ENCODE results near the gene ANO1.

ANO1 gene

DNA sequence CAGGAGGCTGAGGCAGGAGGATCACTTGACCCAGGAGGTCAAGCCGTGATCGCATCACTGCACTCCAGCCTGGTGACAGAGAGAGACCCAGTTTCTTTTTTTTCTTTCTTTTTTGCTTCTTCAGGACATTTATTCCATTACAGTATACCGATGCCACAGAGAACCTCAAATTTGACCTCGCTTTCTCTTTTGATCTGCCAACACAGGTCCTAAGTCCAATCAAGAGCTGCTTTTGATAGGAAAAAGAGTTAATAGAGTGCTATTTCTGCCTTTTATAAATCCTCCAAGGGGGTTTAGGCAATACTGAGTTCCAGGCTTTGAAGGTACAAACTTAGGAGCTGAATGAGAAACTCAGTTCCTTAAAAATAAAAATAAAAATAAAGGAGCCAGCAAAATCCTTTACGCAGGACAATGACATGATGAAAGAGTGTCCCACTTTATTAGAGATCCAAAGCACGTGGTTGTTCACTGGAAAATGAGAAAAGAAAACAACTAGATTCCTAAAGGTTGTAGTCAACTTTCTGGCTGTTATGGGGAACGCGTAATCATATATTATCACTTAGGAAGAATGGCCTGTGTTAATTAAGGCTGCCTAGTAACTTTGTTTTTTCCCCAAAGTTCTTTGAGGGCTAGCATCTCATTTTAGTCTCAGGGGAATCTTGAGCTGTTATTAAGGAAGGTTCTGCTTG is 152.2 kb downstream of the ANO1 start:
- H3K9ac ChIP-seq (ENCODE audit: low read length): no peak overlapping the region
- H3K4me3 ChIP-seq (ENCODE audit: low read depth, low read length, poor library complexity, severe bottlenecking): no peak overlapping the region
- TF ChIP-seq, protein P1, sequence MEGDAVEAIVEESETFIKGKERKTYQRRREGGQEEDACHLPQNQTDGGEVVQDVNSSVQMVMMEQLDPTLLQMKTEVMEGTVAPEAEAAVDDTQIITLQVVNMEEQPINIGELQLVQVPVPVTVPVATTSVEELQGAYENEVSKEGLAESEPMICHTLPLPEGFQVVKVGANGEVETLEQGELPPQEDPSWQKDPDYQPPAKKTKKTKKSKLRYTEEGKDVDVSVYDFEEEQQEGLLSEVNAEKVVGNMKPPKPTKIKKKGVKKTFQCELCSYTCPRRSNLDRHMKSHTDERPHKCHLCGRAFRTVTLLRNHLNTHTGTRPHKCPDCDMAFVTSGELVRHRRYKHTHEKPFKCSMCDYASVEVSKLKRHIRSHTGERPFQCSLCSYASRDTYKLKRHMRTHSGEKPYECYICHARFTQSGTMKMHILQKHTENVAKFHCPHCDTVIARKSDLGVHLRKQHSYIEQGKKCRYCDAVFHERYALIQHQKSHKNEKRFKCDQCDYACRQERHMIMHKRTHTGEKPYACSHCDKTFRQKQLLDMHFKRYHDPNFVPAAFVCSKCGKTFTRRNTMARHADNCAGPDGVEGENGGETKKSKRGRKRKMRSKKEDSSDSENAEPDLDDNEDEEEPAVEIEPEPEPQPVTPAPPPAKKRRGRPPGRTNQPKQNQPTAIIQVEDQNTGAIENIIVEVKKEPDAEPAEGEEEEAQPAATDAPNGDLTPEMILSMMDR (IDR thresholded peaks at IDR 0.05; ENCODE audit: low read length): no peak
- no peak for TF ChIP-seq EZH2 (IDR thresholded peaks at IDR 0.05; ENCODE audit: borderline replicate concordance, low read length)
- no peaks in the 10 kb centered on the region for H3K4me1 ChIP-seq (ENCODE audit: insufficient read depth, low read length, severe bottlenecking)
- H2AFZ ChIP-seq (ENCODE audit: low read length): no peak overlapping the region
- no peaks in the 10 kb centered on the region for H3K36me3 ChIP-seq (ENCODE audit: insufficient read depth, low read length)
- no peaks in the 10 kb centered on the region for H3F3A ChIP-seq (ENCODE audit: insufficient read depth, low read length)
- no peaks in the 10 kb centered on the region for H4K20me1 ChIP-seq (ENCODE audit: insufficient read depth, low read length)
- no peak overlapping the region for H3K4me2 ChIP-seq (ENCODE audit: low read length)
- H3K27ac ChIP-seq (ENCODE audit: low read depth, low read length, poor library complexity, severe bottlenecking): no peak overlapping the region
- H3K79me2 ChIP-seq (ENCODE audit: insufficient read depth, low read length): no peaks in the 10 kb centered on the region
- peaks cover 17% of the 10 kb centered on the region for H3K27me3 ChIP-seq (ENCODE audit: insufficient read depth, low read length)
- H3K9me3 ChIP-seq (ENCODE audit: low read length): no peaks in the 10 kb centered on the region
- H3K9me2 ChIP-seq (ENCODE audit: low read depth, low read length): no peaks in the 10 kb centered on the region

DNA sequence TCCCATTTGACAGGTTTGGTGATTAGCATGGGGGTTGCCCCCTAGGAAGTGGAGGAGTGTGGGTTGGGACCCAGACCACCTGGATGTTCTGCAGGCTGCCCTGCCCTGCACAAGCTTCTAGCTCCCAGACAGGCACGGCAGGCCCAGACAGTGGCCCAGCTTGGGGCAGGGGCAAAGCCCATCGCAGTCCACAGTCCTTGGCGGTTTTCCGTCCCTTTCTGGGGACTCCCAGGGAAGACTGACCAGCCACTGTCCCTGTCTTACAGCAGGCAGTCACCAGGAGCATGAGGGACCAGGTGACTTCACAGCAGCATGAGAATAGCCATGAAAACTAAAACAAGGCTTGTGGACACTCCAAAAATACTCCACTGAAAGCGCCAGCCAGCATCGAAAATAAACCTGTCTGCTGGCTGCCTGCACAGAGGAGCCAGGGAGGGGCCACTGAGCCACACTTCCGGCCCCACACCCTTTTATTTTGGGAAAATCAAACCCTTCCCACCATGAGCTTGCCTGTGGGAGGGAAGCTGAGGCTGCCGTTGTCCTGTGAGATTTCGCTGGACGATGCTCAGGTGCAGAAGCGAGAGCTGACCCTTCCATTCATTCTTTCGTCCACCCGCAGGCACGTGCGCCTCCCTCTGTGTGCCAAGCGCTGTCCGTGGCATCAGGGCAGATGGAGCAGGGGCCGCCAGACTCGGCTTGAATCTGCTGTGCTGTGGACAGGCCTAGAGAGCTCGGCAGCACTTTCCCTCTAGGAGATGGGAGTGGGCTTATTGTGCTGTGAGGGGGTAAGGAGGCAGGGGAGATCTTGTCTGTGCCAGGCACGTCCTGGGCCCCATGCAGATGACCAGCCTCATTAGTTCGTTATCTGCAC is 153.0 kb downstream of the ANO1 start:
- Histone ChIP-seq H3K4me3 (ENCODE audit: low read depth, low read length, poor library complexity, severe bottlenecking) (no peak overlapping the region), H3K27me3 (ENCODE audit: insufficient read depth, low read length) (peaks cover 13% of the 10 kb centered on the region), H4K20me1 (ENCODE audit: insufficient read depth, low read length) (no peaks in the 10 kb centered on the region), H3K79me2 (ENCODE audit: insufficient read depth, low read length) (no peaks in the 10 kb centered on the region), H3K4me2 (ENCODE audit: low read length) (no peak overlapping the region), H3F3A (ENCODE audit: insufficient read depth, low read length) (no peaks in the 10 kb centered on the region), H2AFZ (ENCODE audit: low read length) (no peak overlapping the region), H3K9ac (ENCODE audit: low read length) (no peak overlapping the region), H3K9me3 (ENCODE audit: low read length) (no peaks in the 10 kb centered on the region), H3K27ac (ENCODE audit: low read depth, low read length, poor library complexity, severe bottlenecking) (no peak overlapping the region), H3K36me3 (ENCODE audit: insufficient read depth, low read length) (no peaks in the 10 kb centered on the region), H3K4me1 (ENCODE audit: insufficient read depth, low read length, severe bottlenecking) (no peaks in the 10 kb centered on the region), H3K9me2 (ENCODE audit: low read depth, low read length) (no peaks in the 10 kb centered on the region)
- TF ChIP-seq EZH2 (IDR thresholded peaks at IDR 0.05; ENCODE audit: borderline replicate concordance, low read length): no peak
- TF ChIP-seq, protein P1 (IDR thresholded peaks at IDR 0.05; ENCODE audit: low read length): no peak

DNA sequence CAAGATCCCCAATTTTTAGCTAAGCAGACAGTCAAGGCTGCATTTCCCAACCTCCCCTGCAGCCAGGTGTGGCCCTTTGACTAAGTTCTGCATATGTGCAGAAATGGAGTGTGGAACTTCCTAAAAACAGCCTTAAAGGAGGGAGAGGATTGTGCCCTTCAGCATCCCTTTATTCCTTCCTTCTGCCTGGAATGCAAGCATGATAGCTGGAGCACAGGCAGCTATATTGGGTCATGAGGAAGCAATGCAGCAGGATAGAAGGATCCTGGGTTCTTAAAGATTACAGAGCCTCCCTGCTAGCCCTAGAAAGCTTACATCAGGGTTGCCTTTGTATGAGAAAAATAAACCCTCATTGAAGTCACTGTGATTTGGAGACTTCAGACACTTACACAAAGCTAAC is 154.9 kb downstream of the ANO1 start:
- Histone ChIP-seq H3K9ac (ENCODE audit: low read length) (no peak overlapping the region), H4K20me1 (ENCODE audit: insufficient read depth, low read length) (no peaks in the 10 kb centered on the region), H2AFZ (ENCODE audit: low read length) (no peak overlapping the region), H3K27ac (ENCODE audit: low read depth, low read length, poor library complexity, severe bottlenecking) (no peak overlapping the region), H3K79me2 (ENCODE audit: insufficient read depth, low read length) (no peaks in the 10 kb centered on the region), H3K9me3 (ENCODE audit: low read length) (no peaks in the 10 kb centered on the region), H3K27me3 (ENCODE audit: insufficient read depth, low read length) (peaks cover 10% of the 10 kb centered on the region), H3K4me1 (ENCODE audit: insufficient read depth, low read length, severe bottlenecking) (no peaks in the 10 kb centered on the region), H3F3A (ENCODE audit: insufficient read depth, low read length) (no peaks in the 10 kb centered on the region), H3K9me2 (ENCODE audit: low read depth, low read length) (no peaks in the 10 kb centered on the region), H3K4me3 (ENCODE audit: low read depth, low read length, poor library complexity, severe bottlenecking) (no peak overlapping the region), H3K36me3 (ENCODE audit: insufficient read depth, low read length) (no peaks in the 10 kb centered on the region), H3K4me2 (ENCODE audit: low read length) (no peak overlapping the region)
- no peak for TF ChIP-seq EZH2 (IDR thresholded peaks at IDR 0.05; ENCODE audit: borderline replicate concordance, low read length)
- TF ChIP-seq, protein P1 (IDR thresholded peaks at IDR 0.05; ENCODE audit: low read length): no peak
